ENCODE results near the gene CNP. TPM values are rescaled to one million over a fixed set of nuclear protein-coding genes. Genes with fewer than 3 reads are reported as not detected.

CNP gene
- total RNA-seq, 1 experiment from 2014 or later: 79.9 TPM

DNA sequence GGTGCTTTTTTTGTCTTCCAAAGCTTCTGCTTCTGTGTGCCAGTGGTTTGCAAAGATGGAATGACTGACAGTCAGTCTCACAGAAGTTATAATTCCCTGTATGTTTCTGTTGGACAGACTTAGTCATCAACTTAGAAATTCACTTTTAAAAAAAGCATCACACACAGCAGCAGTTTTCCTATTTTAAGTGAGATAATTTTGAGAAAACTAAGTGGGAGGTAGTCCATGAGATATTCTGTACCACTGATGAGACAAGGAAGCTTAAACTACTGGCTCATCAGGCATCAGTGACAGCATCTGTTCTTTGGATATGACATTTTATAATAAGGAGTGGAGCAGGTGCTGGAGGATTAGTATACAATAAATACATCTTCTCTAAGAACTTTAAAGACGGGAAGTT is 20.0 kb downstream of the CNP start:
- ChIA-PET POLR2A (no interaction called here), CTCF (no interaction called here)
- intact Hi-C loops (cut with micrococcal nuclease; ENCODE audit: unreplicated experiment): no loop called here
- TF ChIP-seq, protein P1, sequence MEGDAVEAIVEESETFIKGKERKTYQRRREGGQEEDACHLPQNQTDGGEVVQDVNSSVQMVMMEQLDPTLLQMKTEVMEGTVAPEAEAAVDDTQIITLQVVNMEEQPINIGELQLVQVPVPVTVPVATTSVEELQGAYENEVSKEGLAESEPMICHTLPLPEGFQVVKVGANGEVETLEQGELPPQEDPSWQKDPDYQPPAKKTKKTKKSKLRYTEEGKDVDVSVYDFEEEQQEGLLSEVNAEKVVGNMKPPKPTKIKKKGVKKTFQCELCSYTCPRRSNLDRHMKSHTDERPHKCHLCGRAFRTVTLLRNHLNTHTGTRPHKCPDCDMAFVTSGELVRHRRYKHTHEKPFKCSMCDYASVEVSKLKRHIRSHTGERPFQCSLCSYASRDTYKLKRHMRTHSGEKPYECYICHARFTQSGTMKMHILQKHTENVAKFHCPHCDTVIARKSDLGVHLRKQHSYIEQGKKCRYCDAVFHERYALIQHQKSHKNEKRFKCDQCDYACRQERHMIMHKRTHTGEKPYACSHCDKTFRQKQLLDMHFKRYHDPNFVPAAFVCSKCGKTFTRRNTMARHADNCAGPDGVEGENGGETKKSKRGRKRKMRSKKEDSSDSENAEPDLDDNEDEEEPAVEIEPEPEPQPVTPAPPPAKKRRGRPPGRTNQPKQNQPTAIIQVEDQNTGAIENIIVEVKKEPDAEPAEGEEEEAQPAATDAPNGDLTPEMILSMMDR (IDR thresholded peaks at IDR 0.05): no peak
- TF ChIP-seq, protein P2, sequence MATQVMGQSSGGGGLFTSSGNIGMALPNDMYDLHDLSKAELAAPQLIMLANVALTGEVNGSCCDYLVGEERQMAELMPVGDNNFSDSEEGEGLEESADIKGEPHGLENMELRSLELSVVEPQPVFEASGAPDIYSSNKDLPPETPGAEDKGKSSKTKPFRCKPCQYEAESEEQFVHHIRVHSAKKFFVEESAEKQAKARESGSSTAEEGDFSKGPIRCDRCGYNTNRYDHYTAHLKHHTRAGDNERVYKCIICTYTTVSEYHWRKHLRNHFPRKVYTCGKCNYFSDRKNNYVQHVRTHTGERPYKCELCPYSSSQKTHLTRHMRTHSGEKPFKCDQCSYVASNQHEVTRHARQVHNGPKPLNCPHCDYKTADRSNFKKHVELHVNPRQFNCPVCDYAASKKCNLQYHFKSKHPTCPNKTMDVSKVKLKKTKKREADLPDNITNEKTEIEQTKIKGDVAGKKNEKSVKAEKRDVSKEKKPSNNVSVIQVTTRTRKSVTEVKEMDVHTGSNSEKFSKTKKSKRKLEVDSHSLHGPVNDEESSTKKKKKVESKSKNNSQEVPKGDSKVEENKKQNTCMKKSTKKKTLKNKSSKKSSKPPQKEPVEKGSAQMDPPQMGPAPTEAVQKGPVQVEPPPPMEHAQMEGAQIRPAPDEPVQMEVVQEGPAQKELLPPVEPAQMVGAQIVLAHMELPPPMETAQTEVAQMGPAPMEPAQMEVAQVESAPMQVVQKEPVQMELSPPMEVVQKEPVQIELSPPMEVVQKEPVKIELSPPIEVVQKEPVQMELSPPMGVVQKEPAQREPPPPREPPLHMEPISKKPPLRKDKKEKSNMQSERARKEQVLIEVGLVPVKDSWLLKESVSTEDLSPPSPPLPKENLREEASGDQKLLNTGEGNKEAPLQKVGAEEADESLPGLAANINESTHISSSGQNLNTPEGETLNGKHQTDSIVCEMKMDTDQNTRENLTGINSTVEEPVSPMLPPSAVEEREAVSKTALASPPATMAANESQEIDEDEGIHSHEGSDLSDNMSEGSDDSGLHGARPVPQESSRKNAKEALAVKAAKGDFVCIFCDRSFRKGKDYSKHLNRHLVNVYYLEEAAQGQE (IDR thresholded peaks at IDR 0.05; ENCODE audit: insufficient read depth in 1 of 2, low read depth in 2 of 2, low read length in 1 of 2): no peak
- TF ChIP-seq TCF7L2 (IDR thresholded peaks at IDR 0.05; ENCODE audit: low read depth, low read length) (no peak), POLR2AphosphoS5 (IDR thresholded peaks at IDR 0.05; ENCODE audit: low read depth, low read length) (no peak), SIN3A (IDR thresholded peaks at IDR 0.05; ENCODE audit: borderline replicate concordance, insufficient read depth, low read depth, low read length) (no peak)
- DNase-seq (ENCODE audit: low read depth, low spot score) (no peak), ATAC-seq (no peak)
- Histone ChIP-seq H3K4me3 (ENCODE audit: low read depth in 2 of 2, low read length in 2 of 2) (no peak overlapping the region), H3K36me3 (ENCODE audit: control insufficient read depth, insufficient read depth, low read length) (peaks cover 12% of the 10 kb centered on the region), H3K27me3 (ENCODE audit: control insufficient read depth, insufficient read depth, low read length) (no peaks in the 10 kb centered on the region), H3K27ac (ENCODE audit: low read length) (no peak overlapping the region), H3K4me1 (ENCODE audit: control insufficient read depth, insufficient read depth, low read length) (no peaks in the 10 kb centered on the region), H3K9me3 (ENCODE audit: control insufficient read depth, insufficient read depth, low read depth, low read length) (no peaks in the 10 kb centered on the region)
- BruUV-seq (replicated peaks): no TSS peak
- in situ Hi-C loops (cut with HindIII; ENCODE audit: low pct_unique_long_range_greater_than_20kb, low sequenced_read_pairs): no loop called here

DNA sequence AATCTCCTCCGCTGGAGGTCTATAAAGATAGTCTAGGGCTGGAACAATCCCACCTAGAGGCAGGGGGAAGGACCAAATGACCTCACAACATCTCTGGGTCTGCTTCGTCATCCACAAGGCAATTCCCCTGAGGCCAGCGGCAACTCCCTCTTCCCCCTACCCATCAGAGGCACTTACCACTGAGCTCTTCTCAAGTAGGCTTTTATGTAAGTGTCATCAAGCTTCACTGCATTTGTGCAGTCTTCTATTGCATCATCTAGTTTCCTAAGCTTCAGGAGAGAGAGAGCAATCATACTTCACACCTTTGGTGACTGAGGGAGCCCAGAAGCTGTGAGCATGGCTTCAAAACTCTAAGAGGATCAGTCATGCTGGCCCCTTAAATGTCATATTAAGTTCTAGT is 21.0 kb downstream of the CNP start:
- ChIA-PET CTCF (no interaction called here), POLR2A (no interaction called here)
- Histone ChIP-seq H3K36me3 (ENCODE audit: control insufficient read depth, insufficient read depth, low read length) (peaks cover 9% of the 10 kb centered on the region), H3K4me1 (ENCODE audit: control insufficient read depth, insufficient read depth, low read length) (no peaks in the 10 kb centered on the region), H3K9me3 (ENCODE audit: control insufficient read depth, insufficient read depth, low read depth, low read length) (no peaks in the 10 kb centered on the region), H3K27ac (ENCODE audit: low read length) (no peak overlapping the region), H3K4me3 (ENCODE audit: low read depth in 2 of 2, low read length in 2 of 2) (no peak overlapping the region), H3K27me3 (ENCODE audit: control insufficient read depth, insufficient read depth, low read length) (no peaks in the 10 kb centered on the region)
- BruUV-seq (replicated peaks): no TSS peak
- DNase-seq (ENCODE audit: low read depth, low spot score) (no peak), ATAC-seq (no peak)
- intact Hi-C loops (cut with micrococcal nuclease; ENCODE audit: unreplicated experiment) (no loop called here), in situ Hi-C loops (cut with HindIII; ENCODE audit: low pct_unique_long_range_greater_than_20kb, low sequenced_read_pairs) (no loop called here)
- TF ChIP-seq SIN3A (IDR thresholded peaks at IDR 0.05; ENCODE audit: borderline replicate concordance, insufficient read depth, low read depth, low read length) (no peak), POLR2AphosphoS5 (IDR thresholded peaks at IDR 0.05; ENCODE audit: low read depth, low read length) (no peak)
- TF ChIP-seq, protein P1 (IDR thresholded peaks at IDR 0.05): no peak

Measured in Panc1 (cell line).